ENCODE measurements around the gene SNTB2. TPM values are rescaled to one million over a fixed set of nuclear protein-coding genes. Genes with fewer than 3 reads are reported as not detected.
"Not testable (repeated sequence)": the region's sequence is repeated elsewhere in the genome, so short reads cannot be mapped to it uniquely, and the experiment has no call there.

The SNTB2 gene
- total RNA-seq = 44.6 TPM
- long read RNA-seq, full-length matches to known transcripts = 34 of 41 reads
- long read RNA-seq, partial matches to known transcripts = 0 of 41 reads
- long read RNA-seq, other reads (novel, unspliced or antisense) = 7 of 41 reads

GRCh38 chr16:69186642-69187445 is at the start of gene SNTB2:
Gene SNTB2 (plus strand): TSS chr16:69187164. CDS start chr16:69187167, 3 bp downstream.
- ATAC-seq (peak; percentile 98), DNase-seq (peak; percentile 97)
- peak within 1 kb of the TSS; percentile 78 for H3K4me3 ChIP-seq
- no peaks in the 10 kb centered on the region for H3K9me3 ChIP-seq
- no peak for TF ChIP-seq CTCF (IDR thresholded peaks at IDR 0.05)
- H3K27ac ChIP-seq = peak within 1 kb of the TSS; percentile 89
- H3K27me3 ChIP-seq = no peaks in the 10 kb centered on the region
- intact Hi-C loops (cut with DNase I) = no loop called here
- no peaks in the 10 kb centered on the region for H3K36me3 ChIP-seq
- peaks cover 27% of the 10 kb centered on the region for H3K4me1 ChIP-seq

GRCh38 chr16:69138608-69139007 is 48.4 kb upstream of the SNTB2 start:
- intact Hi-C loops (cut with DNase I) = loop anchor here (10.0 kb wide), 1 partner anchor 894 kb away; the partner anchor contains the start of gene PLA2G15
- Histone ChIP-seq H3K4me1 (peaks cover 4% of the 10 kb centered on the region), H3K4me3 (no peak overlapping the region), H3K9me3 (no peaks in the 10 kb centered on the region), H3K36me3 (peaks cover 74% of the 10 kb centered on the region), H3K27ac (no peak overlapping the region), H3K27me3 (no peaks in the 10 kb centered on the region)
- no peak for TF ChIP-seq CTCF (IDR thresholded peaks at IDR 0.05)
- DNase-seq (no peak), ATAC-seq (no peak)

GRCh38 chr16:69139464-69139863 is 47.5 kb upstream of the SNTB2 start:
- not testable (repeated sequence) for ATAC-seq, H3K4me1 ChIP-seq, H3K9me3 ChIP-seq, H3K4me3 ChIP-seq, H3K27ac ChIP-seq, DNase-seq, H3K27me3 ChIP-seq
- intact Hi-C loops (cut with DNase I) = loop anchor here (10.0 kb wide), 1 partner anchor 895 kb away; the partner anchor contains the start of gene PLA2G15
- peaks cover 82% of the 10 kb centered on the region for H3K36me3 ChIP-seq

GRCh38 chr16:69141014-69141413 is 46.0 kb upstream of the SNTB2 start:
- no peak overlapping the region for H3K27ac ChIP-seq
- no peak overlapping the region for H3K4me3 ChIP-seq
- no peak for TF ChIP-seq CTCF (IDR thresholded peaks at IDR 0.05)
- H3K27me3 ChIP-seq = no peaks in the 10 kb centered on the region
- H3K9me3 ChIP-seq = no peaks in the 10 kb centered on the region
- H3K36me3 ChIP-seq = peaks cover 93% of the 10 kb centered on the region
- intact Hi-C loops (cut with DNase I) = no loop called here
- no peak for DNase-seq
- no peak for ATAC-seq
- H3K4me1 ChIP-seq = no peaks in the 10 kb centered on the region

- intact Hi-C loops (cut with DNase I) = no loop called here
- Histone ChIP-seq H3K4me1 (no peaks in the 10 kb centered on the region), H3K4me3 (no peak overlapping the region), H3K27me3 (no peaks in the 10 kb centered on the region), H3K27ac (no peak overlapping the region), H3K36me3 (peaks cover 84% of the 10 kb centered on the region), H3K9me3 (no peaks in the 10 kb centered on the region)
- ATAC-seq (no peak), DNase-seq (no peak)
- TF ChIP-seq CTCF (IDR thresholded peaks at IDR 0.05) = no peak
These were observed 45.0 kb upstream of the SNTB2 start for GRCh38 chr16:69141936-69142335.

- H3K4me3 ChIP-seq = no peak overlapping the region
These were observed 43.8 kb upstream of the SNTB2 start for GRCh38 chr16:69143116-69143515.

More at GRCh38 chr16:69143116-69143515, 43.8 kb upstream of the SNTB2 start:
- Histone ChIP-seq H3K27ac (no peak overlapping the region), H3K9me3 (no peaks in the 10 kb centered on the region), H3K4me1 (no peaks in the 10 kb centered on the region), H3K27me3 (no peaks in the 10 kb centered on the region), H3K36me3 (peaks cover 72% of the 10 kb centered on the region)
- TF ChIP-seq CTCF (IDR thresholded peaks at IDR 0.05) = no peak
- ATAC-seq (no peak), DNase-seq (no peak)
- intact Hi-C loops (cut with DNase I) = no loop called here

Measured in upper lobe of right lung (tissue), 1 donor.